Body of pancreas (tissue), 4 donors: ENCODE results near the gene HSH2D.

Source experiments
- POLR2A ChIP-seq, 3 donors: fragments of 450-650 bp; IDR thresholded peaks; one replicate each; pipeline ENCODE4 v1.6.1; 2016; ENCODE audit warnings: antibody characterized with exemption in 3 of 3, mild to moderate bottlenecking in 2 of 3
- TF ChIP-seq, protein P1 (sequence below), 7 experiments: fragments of 450-650 bp in 4 of 7; fragments of 200-600 bp in 3 of 7; sonication (generic) in 3 of 7; IDR thresholded peaks; one replicate each; pipeline ENCODE4 v1.5.1; 2016 to 2019; ENCODE audit warnings: antibody characterized with exemption in 7 of 7

DNA sequence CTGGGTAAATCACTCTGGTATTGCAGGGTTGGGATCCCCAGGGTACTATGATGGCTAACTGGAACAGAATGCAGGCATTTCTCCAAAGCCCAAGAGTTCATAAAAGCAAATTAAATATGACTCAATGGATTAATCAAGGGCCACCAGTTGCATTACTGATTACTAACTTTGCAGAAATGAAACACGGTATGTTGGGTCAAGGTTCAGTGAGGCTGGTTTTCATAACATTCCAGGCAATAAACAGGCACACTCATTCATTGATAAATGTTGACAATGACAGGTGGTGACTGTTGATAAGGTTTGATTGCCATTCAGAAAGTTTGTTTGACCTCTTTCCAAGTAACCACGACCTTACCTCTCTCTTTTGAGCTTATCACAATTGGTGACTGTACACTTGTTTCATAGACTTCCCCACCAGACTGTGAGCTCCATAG lies 53.7 kb downstream of the HSH2D start:
- TF ChIP-seq, protein P1, sequence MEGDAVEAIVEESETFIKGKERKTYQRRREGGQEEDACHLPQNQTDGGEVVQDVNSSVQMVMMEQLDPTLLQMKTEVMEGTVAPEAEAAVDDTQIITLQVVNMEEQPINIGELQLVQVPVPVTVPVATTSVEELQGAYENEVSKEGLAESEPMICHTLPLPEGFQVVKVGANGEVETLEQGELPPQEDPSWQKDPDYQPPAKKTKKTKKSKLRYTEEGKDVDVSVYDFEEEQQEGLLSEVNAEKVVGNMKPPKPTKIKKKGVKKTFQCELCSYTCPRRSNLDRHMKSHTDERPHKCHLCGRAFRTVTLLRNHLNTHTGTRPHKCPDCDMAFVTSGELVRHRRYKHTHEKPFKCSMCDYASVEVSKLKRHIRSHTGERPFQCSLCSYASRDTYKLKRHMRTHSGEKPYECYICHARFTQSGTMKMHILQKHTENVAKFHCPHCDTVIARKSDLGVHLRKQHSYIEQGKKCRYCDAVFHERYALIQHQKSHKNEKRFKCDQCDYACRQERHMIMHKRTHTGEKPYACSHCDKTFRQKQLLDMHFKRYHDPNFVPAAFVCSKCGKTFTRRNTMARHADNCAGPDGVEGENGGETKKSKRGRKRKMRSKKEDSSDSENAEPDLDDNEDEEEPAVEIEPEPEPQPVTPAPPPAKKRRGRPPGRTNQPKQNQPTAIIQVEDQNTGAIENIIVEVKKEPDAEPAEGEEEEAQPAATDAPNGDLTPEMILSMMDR (IDR thresholded peaks at IDR 0.05): no peak
- no peak for TF ChIP-seq POLR2A (IDR thresholded peaks at IDR 0.05)
